Measurements from ENCODE around the gene TBL1X.

DNA sequence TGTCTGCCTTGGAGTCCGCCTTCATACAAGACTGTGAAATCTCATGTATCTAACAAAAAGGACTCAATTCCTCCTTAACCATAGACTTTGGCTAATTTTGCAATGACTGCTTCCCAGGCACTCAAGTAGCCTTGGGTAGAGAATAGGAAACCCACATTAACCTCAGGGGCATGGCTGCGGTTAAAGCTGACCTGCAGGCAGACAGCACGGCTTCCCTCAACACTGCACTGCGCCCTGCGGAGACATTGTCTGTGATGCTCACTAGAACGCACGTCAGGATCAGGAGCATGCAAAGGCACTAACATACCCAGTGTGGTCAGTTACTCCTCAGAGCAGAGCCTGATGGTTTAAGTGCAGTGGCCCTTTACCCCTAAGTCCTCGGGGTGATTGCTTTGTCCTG, 311.1 kb downstream of the TBL1X start:
- no peak for TF ChIP-seq CTCF (conservative IDR thresholded peaks at IDR 0.05; ENCODE audit: low read length)
- TF ChIP-seq EZH2phosphoT487 (IDR thresholded peaks at IDR 0.05; ENCODE audit: borderline replicate concordance, low read depth, low read length) = no peak

Measured in OCI-LY7 (cell line).